Measurements from ENCODE around the gene CEP152. TPM values are rescaled to one million over a fixed set of nuclear protein-coding genes. Genes with fewer than 3 reads are reported as not detected.

The CEP152 gene
- total RNA-seq, 1 donor from 2014 or later, result 4.2 TPM

GRCh38 chr15:48784756-48785155 is 26.1 kb downstream of the CEP152 start:
- TF ChIP-seq CTCF (IDR thresholded peaks at IDR 0.05; ENCODE audit: insufficient read depth, low read depth, low read length) (no peak), EZH2 (IDR thresholded peaks at IDR 0.05; ENCODE audit: insufficient read depth, low read length) (no peak)
- H3K4me2 ChIP-seq (ENCODE audit: low read length), result no peak overlapping the region
- no peaks in the 10 kb centered on the region for H3K4me1 Mint-ChIP-seq (ENCODE audit: low read depth, unreplicated experiment)
- DNase-seq (ENCODE audit: low read depth) (no peak), FAIRE-seq (no peak)
- no peak overlapping the region for H3K9ac ChIP-seq (ENCODE audit: low read length)
- no peaks in the 10 kb centered on the region for H4K20me1 ChIP-seq (ENCODE audit: insufficient read depth, low read length)
- no peak overlapping the region for H3K4me3 Mint-ChIP-seq (ENCODE audit: unreplicated experiment)
- H3K27ac ChIP-seq (ENCODE audit: low read depth, low read length), result no peak overlapping the region
- H3K27me3 Mint-ChIP-seq (ENCODE audit: low read depth, unreplicated experiment), result no peaks in the 10 kb centered on the region
- no peak overlapping the region for H3K27ac Mint-ChIP-seq (ENCODE audit: unreplicated experiment)
- no peaks in the 10 kb centered on the region for H3K4me1 ChIP-seq (ENCODE audit: insufficient read depth, low read length)
- H3K9me3 Mint-ChIP-seq (ENCODE audit: unreplicated experiment), result no peaks in the 10 kb centered on the region
- no peak overlapping the region for H2AFZ ChIP-seq (ENCODE audit: low read depth, low read length)
- H3K9me3 ChIP-seq (ENCODE audit: insufficient read depth, low read depth, low read length), result no peaks in the 10 kb centered on the region
- peaks cover 7% of the 10 kb centered on the region for H3K36me3 ChIP-seq (ENCODE audit: insufficient read depth, low read length)
- peaks cover 3% of the 10 kb centered on the region for H3K36me3 Mint-ChIP-seq (ENCODE audit: low read depth, unreplicated experiment)
- no peaks in the 10 kb centered on the region for H3K27me3 ChIP-seq (ENCODE audit: insufficient read depth, low read length)
- no peak overlapping the region for H3K4me3 ChIP-seq (ENCODE audit: insufficient read depth, low read depth, low read length)
- H3K79me2 ChIP-seq (ENCODE audit: insufficient read depth, low read length), result no peaks in the 10 kb centered on the region

GRCh38 chr15:48782911-48783310 is 28.0 kb downstream of the CEP152 start:
- no peak overlapping the region for H2AFZ ChIP-seq (ENCODE audit: low read depth, low read length)
- Mint-ChIP-seq H3K9me3 (ENCODE audit: unreplicated experiment) (no peaks in the 10 kb centered on the region), H3K27me3 (ENCODE audit: low read depth, unreplicated experiment) (no peaks in the 10 kb centered on the region), H3K36me3 (ENCODE audit: low read depth, unreplicated experiment) (peaks cover 1% of the 10 kb centered on the region), H3K27ac (ENCODE audit: unreplicated experiment) (no peak overlapping the region), H3K4me3 (ENCODE audit: unreplicated experiment) (no peak overlapping the region), H3K4me1 (ENCODE audit: low read depth, unreplicated experiment) (peaks cover 1% of the 10 kb centered on the region)
- H3K9ac ChIP-seq (ENCODE audit: low read length), result no peak overlapping the region
- peaks cover 7% of the 10 kb centered on the region for H3K36me3 ChIP-seq (ENCODE audit: insufficient read depth, low read length)
- no peaks in the 10 kb centered on the region for H3K79me2 ChIP-seq (ENCODE audit: insufficient read depth, low read length)
- H3K4me3 ChIP-seq (ENCODE audit: insufficient read depth, low read depth, low read length), result no peak overlapping the region
- TF ChIP-seq EZH2 (IDR thresholded peaks at IDR 0.05; ENCODE audit: insufficient read depth, low read length) (no peak), CTCF (IDR thresholded peaks at IDR 0.05; ENCODE audit: insufficient read depth, low read depth, low read length) (no peak)
- no peaks in the 10 kb centered on the region for H4K20me1 ChIP-seq (ENCODE audit: insufficient read depth, low read length)
- no peaks in the 10 kb centered on the region for H3K9me3 ChIP-seq (ENCODE audit: insufficient read depth, low read depth, low read length)
- H3K4me1 ChIP-seq (ENCODE audit: insufficient read depth, low read length), result no peaks in the 10 kb centered on the region
- no peaks in the 10 kb centered on the region for H3K27me3 ChIP-seq (ENCODE audit: insufficient read depth, low read length)
- no peak for FAIRE-seq
- DNase-seq (ENCODE audit: low read depth), result no peak
- no peak overlapping the region for H3K4me2 ChIP-seq (ENCODE audit: low read length)
- no peak overlapping the region for H3K27ac ChIP-seq (ENCODE audit: low read depth, low read length)

- no peaks in the 10 kb centered on the region for H3K79me2 ChIP-seq (ENCODE audit: insufficient read depth, low read length)
- H3K9me3 ChIP-seq (ENCODE audit: insufficient read depth, low read depth, low read length), result no peaks in the 10 kb centered on the region
- H4K20me1 ChIP-seq (ENCODE audit: insufficient read depth, low read length), result no peaks in the 10 kb centered on the region
- Mint-ChIP-seq H3K27me3 (ENCODE audit: low read depth, unreplicated experiment) (no peaks in the 10 kb centered on the region), H3K36me3 (ENCODE audit: low read depth, unreplicated experiment) (peaks cover 1% of the 10 kb centered on the region), H3K4me3 (ENCODE audit: unreplicated experiment) (no peak overlapping the region), H3K9me3 (ENCODE audit: unreplicated experiment) (no peaks in the 10 kb centered on the region), H3K4me1 (ENCODE audit: low read depth, unreplicated experiment) (peaks cover 3% of the 10 kb centered on the region), H3K27ac (ENCODE audit: unreplicated experiment) (no peak overlapping the region)
- TF ChIP-seq CTCF (IDR thresholded peaks at IDR 0.05; ENCODE audit: insufficient read depth, low read depth, low read length), result no peak
- no peak for TF ChIP-seq EZH2 (IDR thresholded peaks at IDR 0.05; ENCODE audit: insufficient read depth, low read length)
- H3K36me3 ChIP-seq (ENCODE audit: insufficient read depth, low read length), result peaks cover 7% of the 10 kb centered on the region
- no peak for DNase-seq (ENCODE audit: low read depth)
- H3K27ac ChIP-seq (ENCODE audit: low read depth, low read length), result no peak overlapping the region
- FAIRE-seq, result no peak
- no peaks in the 10 kb centered on the region for H3K27me3 ChIP-seq (ENCODE audit: insufficient read depth, low read length)
- H3K4me3 ChIP-seq (ENCODE audit: insufficient read depth, low read depth, low read length), result no peak overlapping the region
- no peak overlapping the region for H3K9ac ChIP-seq (ENCODE audit: low read length)
- no peaks in the 10 kb centered on the region for H3K4me1 ChIP-seq (ENCODE audit: insufficient read depth, low read length)
- H2AFZ ChIP-seq (ENCODE audit: low read depth, low read length), result no peak overlapping the region
- no peak overlapping the region for H3K4me2 ChIP-seq (ENCODE audit: low read length)
Observed at GRCh38 chr15:48781481-48782081, 29.3 kb downstream of the CEP152 start.

Measured in astrocyte (in vitro differentiated cells and primary cell).